Loucy (cell line): ENCODE measurements around the gene LRRC19.

Source experiments
- H2AFZ ChIP-seq: fragments of 200-600 bp; sonication (generic); 2 replicates; pipeline ENCODE4 v1.6.0; 2016; ENCODE audit warnings: antibody characterized with exemption, mild to moderate bottlenecking, low read length, moderate library complexity
- H3F3A ChIP-seq: fragments of 200-600 bp; 2 replicates; pipeline ENCODE4 v1.6.0; 2016; ENCODE audit warnings: antibody characterized with exemption, low read depth, mild to moderate bottlenecking
- H3K27me3 ChIP-seq: fragments of 200-600 bp; sonication (generic); 2 replicates; pipeline ENCODE4 v1.6.1; 2014; ENCODE audit warnings: low read length, mild to moderate bottlenecking; ENCODE audit not compliant: insufficient read depth, poor library complexity, severe bottlenecking
- H3K36me3 ChIP-seq: fragments of 200-600 bp; sonication (generic); 2 replicates; pipeline ENCODE4 v1.6.1; 2016; ENCODE audit warnings: low read length; ENCODE audit not compliant: insufficient read depth
- H3K4me1 ChIP-seq: fragments of 200-600 bp; sonication (generic); 2 replicates; pipeline ENCODE4 v1.5.1; 2014; ENCODE audit warnings: low read length, mild to moderate bottlenecking; ENCODE audit not compliant: insufficient read depth, poor library complexity, severe bottlenecking
- H3K4me2 ChIP-seq: fragments of 200-600 bp; sonication (generic); 2 replicates; pipeline ENCODE4 v1.6.0; 2014; ENCODE audit warnings: antibody characterized with exemption, low read length, low read depth, mild to moderate bottlenecking; ENCODE audit not compliant: poor library complexity, severe bottlenecking
- H3K4me3 ChIP-seq: fragments of 200-600 bp; sonication (generic); 2 replicates; pipeline ENCODE4 v1.5.1; 2014; ENCODE audit warnings: low read length, mild to moderate bottlenecking, mixed read lengths; ENCODE audit not compliant: poor library complexity, severe bottlenecking
- H3K79me2 ChIP-seq: fragments of 200-600 bp; sonication (generic); 2 replicates; pipeline ENCODE4 v1.6.1; 2014; ENCODE audit warnings: low read length; ENCODE audit not compliant: insufficient read depth
- H3K9ac ChIP-seq: fragments of 200-600 bp; sonication (generic); 2 replicates; pipeline ENCODE4 v1.6.0; 2014; ENCODE audit warnings: mild to moderate bottlenecking, low read depth, low read length, moderate library complexity; ENCODE audit not compliant: poor library complexity, severe bottlenecking
- H3K9me2 ChIP-seq: fragments of 200-600 bp; sonication (generic); replicated peaks from 2 replicates; pipeline ENCODE4 v1.6.1; 2016; ENCODE audit warnings: low read depth, low read length, mixed read lengths
- H3K9me3 ChIP-seq: fragments of 200-600 bp; sonication (generic); 2 replicates; pipeline ENCODE4 v1.6.1; 2014; ENCODE audit warnings: mild to moderate bottlenecking, antibody characterized with exemption, low read length, low read depth; ENCODE audit not compliant: insufficient read depth
- H4K20me1 ChIP-seq: fragments of 200-600 bp; sonication (generic); 2 replicates; pipeline ENCODE4 v1.6.0; 2014; ENCODE audit warnings: antibody characterized with exemption, low read length, mild to moderate bottlenecking; ENCODE audit not compliant: insufficient read depth, poor library complexity, severe bottlenecking
- CTCF ChIP-seq: fragments of 200-600 bp; sonication (generic); conservative IDR thresholded peaks from 2 replicates; pipeline ENCODE4 v1.5.1; 2014; ENCODE audit warnings: mild to moderate bottlenecking, antibody characterized with exemption, low read length
- EZH2phosphoT487 ChIP-seq: fragments of 200-600 bp; IDR thresholded peaks from 2 replicates; pipeline ENCODE4 v1.6.1; 2018; ENCODE audit warnings: antibody characterized with exemption, mild to moderate bottlenecking, moderate library complexity, borderline replicate concordance

LRRC19 gene

GRCh38 chr9:27005491-27005890 is at the start of gene LRRC19:
Gene LRRC19 (minus strand): TSS chr9:27005672. CDS start chr9:26999694, 5,978 bp downstream.
- Histone ChIP-seq H3K4me2 (no peak within 1 kb of the TSS), H3K9ac (no peak within 1 kb of the TSS), H3K4me3 (no peak within 1 kb of the TSS), H3F3A (no peaks in the 10 kb centered on the region), H4K20me1 (no peaks in the 10 kb centered on the region), H3K4me1 (no peaks in the 10 kb centered on the region), H2AFZ (no peak within 1 kb of the TSS), H3K36me3 (no peaks in the 10 kb centered on the region), H3K27me3 (no peaks in the 10 kb centered on the region), H3K9me2 (no peaks in the 10 kb centered on the region), H3K79me2 (no peaks in the 10 kb centered on the region), H3K9me3 (no peaks in the 10 kb centered on the region)
- TF ChIP-seq EZH2phosphoT487: no peak
- TF ChIP-seq CTCF: no peak

GRCh38 chr9:27054841-27055240 is 49.4 kb upstream of the LRRC19 start:
- TF ChIP-seq CTCF (no peak), EZH2phosphoT487 (no peak)
- Histone ChIP-seq H3K9me3 (no peaks in the 10 kb centered on the region), H3K9me2 (no peaks in the 10 kb centered on the region), H3F3A (no peaks in the 10 kb centered on the region), H3K4me1 (no peaks in the 10 kb centered on the region), H3K36me3 (no peaks in the 10 kb centered on the region), H3K79me2 (no peaks in the 10 kb centered on the region), H4K20me1 (no peaks in the 10 kb centered on the region), H3K4me3 (no peak overlapping the region), H3K9ac (no peak overlapping the region), H3K4me2 (no peak overlapping the region), H3K27me3 (no peaks in the 10 kb centered on the region), H2AFZ (no peak overlapping the region)

- Histone ChIP-seq H3K9me2 (no peaks in the 10 kb centered on the region), H4K20me1 (no peaks in the 10 kb centered on the region), H3F3A (no peaks in the 10 kb centered on the region), H3K79me2 (no peaks in the 10 kb centered on the region), H3K9me3 (no peaks in the 10 kb centered on the region), H3K9ac (no peak overlapping the region), H3K4me1 (no peaks in the 10 kb centered on the region), H3K4me2 (no peak overlapping the region), H3K27me3 (no peaks in the 10 kb centered on the region), H2AFZ (no peak overlapping the region), H3K4me3 (no peak overlapping the region), H3K36me3 (no peaks in the 10 kb centered on the region)
- TF ChIP-seq EZH2phosphoT487 (no peak), CTCF (no peak)
Observed at GRCh38 chr9:27054125-27054524, 48.7 kb upstream of the LRRC19 start.
